Stimulated activated CD4-positive, alpha-beta T cell treated with anti-CD3 and anti-CD28 coated beads, Interleukin-15, amount 100 ng/mL, for 1 hour (primary cell): ENCODE measurements around the gene DCDC1.

Experiments used
- DNase-seq, 2 donors: peaks; one replicate each; pipeline ENCODE4 v3.0.0-alpha.2; 2020; ENCODE audit warnings: low read depth in 1 of 2, low spot score in 1 of 2

The DCDC1 gene

GRCh38 chr11:30919389-30920152 is 450.0 kb downstream of the DCDC1 start:
- no peak for DNase-seq

GRCh38 chr11:30917859-30918478 is 451.6 kb downstream of the DCDC1 start:
- no peak for DNase-seq

GRCh38 chr11:30917266-30917665 is 452.3 kb downstream of the DCDC1 start:
- no peak for DNase-seq

- no peak for DNase-seq
These were observed 452.8 kb downstream of the DCDC1 start for GRCh38 chr11:30916764-30917163.

GRCh38 chr11:30914143-30914762 is 455.3 kb downstream of the DCDC1 start:
- DNase-seq, result no peak

- DNase-seq, result no peak
These were observed 458.3 kb downstream of the DCDC1 start for GRCh38 chr11:30911247-30911646.

GRCh38 chr11:30908857-30909256 is 460.7 kb downstream of the DCDC1 start:
- no peak for DNase-seq

- no peak for DNase-seq
These were observed 461.3 kb downstream of the DCDC1 start for GRCh38 chr11:30908272-30908671.

- DNase-seq, result no peak
These were observed 466.6 kb downstream of the DCDC1 start for GRCh38 chr11:30902929-30903328.

GRCh38 chr11:30895046-30895445 is 474.5 kb downstream of the DCDC1 start:
- no peak for DNase-seq

GRCh38 chr11:30893318-30893717 is 476.2 kb downstream of the DCDC1 start:
- DNase-seq, result no peak

- no peak for DNase-seq
These were observed 480.3 kb downstream of the DCDC1 start for GRCh38 chr11:30889143-30889794.

- DNase-seq, result no peak
These were observed 490.1 kb downstream of the DCDC1 start for GRCh38 chr11:30879322-30880005.

GRCh38 chr11:30878400-30878799 is 491.1 kb downstream of the DCDC1 start:
- DNase-seq, result no peak

- DNase-seq, result no peak
These were observed 492.7 kb downstream of the DCDC1 start for GRCh38 chr11:30876663-30877396.

GRCh38 chr11:30876228-30876627 is 493.3 kb downstream of the DCDC1 start:
- DNase-seq, result no peak

GRCh38 chr11:30875806-30876205 is 493.7 kb downstream of the DCDC1 start:
- DNase-seq, result no peak

GRCh38 chr11:30873924-30874610 is 495.5 kb downstream of the DCDC1 start:
- DNase-seq, result no peak

- no peak for DNase-seq
These were observed 500.9 kb downstream of the DCDC1 start for GRCh38 chr11:30868626-30869081.

- no peak for DNase-seq
These were observed 506.3 kb downstream of the DCDC1 start for GRCh38 chr11:30863209-30863608.
